HUDEP-2 (cell line): ENCODE measurements around the gene ITGB2.

Experiments
- DNase-seq, 76 experiments: peaks; one replicate each; lab custom pipeline; 2025; ENCODE audit not compliant: unreplicated experiment in 76 of 76; lab: John Stamatoyannopoulos, UW

Gene ITGB2

DNA sequence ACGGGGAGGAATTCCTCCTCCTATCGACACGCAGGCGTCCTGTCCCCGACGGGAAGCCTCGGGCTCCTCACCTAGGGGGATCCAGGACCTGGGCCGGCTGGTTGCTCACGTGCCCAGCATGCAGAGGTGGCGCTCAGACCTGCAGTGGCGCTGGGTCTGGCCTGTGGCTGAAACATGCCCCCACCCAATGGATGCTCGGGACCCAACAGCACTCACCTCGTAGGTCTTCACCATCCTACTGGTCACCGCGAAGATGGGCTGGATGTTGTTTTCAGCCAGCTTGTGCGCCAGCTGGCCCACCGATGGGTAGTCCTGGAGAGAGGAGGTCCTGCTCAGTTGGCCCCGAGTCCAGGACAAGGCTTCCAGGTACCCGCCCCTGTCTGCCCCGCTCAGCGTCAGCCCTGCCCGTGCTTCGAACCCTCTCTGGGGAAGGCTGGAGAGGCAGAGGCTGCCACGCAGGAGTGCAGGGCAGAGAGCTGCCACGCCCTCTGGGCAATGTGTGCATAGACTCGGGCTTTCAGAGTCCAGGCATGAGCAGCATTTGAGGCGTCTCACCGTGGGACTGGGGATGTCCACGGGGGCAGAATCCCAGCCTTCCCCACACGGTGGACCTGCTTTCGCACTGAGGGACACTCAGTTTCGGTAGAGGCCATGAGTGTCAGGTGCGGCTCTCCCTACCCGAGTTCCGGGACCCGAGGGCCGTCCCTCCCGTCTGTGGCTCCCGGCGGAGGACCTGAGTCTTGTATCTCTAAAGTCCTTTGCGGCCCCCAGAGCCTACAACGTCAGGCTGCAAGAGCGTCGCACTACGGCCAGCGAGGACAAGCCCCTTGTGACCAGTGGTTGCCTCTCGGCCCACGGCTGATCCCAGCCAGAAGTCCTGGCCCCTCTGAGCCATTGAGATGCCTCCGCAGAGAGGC lies 21.6 kb downstream of the ITGB2 start:
- no peak for DNase-seq

DNA sequence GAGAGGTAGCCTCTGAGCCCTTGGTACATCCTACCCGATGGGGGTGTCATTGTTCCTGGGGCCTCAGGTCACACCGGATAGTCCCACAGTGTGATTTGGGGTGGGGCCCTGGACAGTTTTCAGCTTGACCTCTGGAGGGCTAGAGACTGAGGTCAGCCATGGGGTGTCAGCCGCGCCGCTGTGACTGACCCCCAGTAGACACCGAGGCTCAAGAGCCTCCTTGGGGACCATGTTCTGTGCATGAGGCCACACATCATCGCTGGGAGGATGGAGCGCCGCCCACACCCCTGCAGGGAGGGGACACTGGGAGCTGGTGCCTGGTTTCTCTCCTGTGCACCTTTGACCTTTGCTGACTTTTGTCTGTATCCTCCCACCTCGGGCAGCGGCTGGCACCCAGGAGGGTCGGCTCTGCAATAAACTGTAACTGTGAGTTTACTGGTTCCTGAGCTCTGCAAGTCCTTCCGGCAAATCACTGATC lies 22.6 kb downstream of the ITGB2 start:
- DNase-seq, result no peak

DNA sequence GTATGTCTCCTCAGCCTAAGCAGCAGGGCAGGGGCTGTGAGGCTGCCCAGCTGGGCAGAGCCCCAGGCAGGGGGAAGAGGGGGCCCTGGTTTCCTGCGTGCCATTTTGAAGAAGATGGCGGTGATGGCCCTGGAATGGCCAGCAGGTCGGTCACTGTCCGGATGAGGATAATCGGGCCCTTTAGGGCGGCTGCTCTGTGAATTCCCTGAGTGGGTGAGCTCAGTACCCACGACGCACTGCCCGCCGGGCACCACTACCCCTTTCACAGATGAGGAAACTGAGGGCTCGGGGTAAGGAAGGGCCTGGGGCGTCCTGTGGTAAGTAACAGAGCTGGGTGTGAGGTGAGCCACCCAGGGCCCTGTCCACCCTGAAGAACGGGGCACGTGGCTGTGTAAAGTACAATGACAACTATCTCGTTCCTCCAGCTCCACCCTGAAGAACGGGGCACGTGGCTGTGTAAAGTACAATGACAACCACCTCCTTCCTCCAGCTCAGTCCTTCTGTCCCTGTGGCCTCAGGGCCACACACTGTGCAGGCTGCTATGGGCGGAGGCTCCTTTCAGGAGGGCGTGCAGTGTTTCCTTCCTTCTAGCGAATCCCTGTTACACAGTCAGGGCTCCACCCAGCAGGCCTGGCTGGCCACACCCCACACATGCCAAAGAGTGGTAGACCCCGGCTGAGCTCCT lies 23.2 kb downstream of the ITGB2 start:
- peak in 73 of 76 experiments; percentile 42 to 94 (median 81) for DNase-seq

DNA sequence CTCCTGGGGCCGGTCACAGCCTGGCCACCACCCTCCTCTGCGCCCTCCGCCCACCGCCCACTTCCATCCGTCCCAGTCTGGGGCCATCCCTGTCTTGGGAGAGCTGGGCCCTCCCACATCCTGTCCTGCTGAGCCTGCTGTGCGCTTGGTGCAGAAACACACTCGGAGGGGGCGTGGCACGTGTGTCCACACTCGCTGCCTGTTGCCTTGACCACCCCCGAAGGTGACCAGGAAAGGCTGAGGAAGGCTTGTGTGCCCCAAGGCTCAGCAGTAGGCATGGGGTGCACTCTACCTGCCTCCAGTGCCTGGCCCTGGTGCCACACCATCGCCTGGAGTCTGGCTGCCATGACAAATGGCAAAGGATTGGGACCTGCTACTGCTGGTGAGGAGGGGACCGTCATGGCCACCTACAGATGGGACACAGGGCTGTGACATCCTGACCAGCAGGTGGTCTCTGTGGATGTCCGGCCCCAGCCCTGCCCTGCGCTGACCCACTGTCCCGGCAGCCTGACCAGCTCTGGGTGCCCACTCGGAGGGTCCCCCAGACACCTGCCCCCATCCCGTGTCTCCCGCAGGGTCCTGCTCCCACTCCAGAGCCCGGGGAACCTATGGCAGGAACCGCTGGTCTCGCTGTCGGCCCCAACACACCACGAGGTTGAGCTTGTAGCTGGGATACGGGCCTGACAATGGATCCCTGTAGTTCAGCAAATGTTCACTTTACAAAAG lies 24.0 kb downstream of the ITGB2 start:
- DNase-seq, result no peak

DNA sequence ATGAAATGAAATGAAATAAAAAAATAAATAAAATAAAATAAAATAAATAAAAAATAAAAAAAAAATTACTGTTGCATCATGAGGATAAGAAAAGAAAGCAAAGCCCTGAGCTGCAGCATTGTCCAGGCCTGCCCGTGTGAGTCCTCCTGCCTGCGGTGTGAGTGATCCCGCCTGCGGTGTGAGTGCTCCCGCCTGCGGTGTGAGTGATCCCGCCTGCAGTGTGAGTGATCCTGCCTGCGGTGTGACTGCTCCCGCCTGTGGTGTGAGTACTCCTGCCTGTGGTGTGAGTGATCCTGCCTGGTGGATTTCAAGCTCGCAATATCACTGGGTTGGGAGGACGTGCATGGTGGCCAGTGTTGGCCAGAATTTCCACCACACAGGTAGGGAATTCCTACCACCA lies 24.8 kb downstream of the ITGB2 start:
- no peak for DNase-seq

DNA sequence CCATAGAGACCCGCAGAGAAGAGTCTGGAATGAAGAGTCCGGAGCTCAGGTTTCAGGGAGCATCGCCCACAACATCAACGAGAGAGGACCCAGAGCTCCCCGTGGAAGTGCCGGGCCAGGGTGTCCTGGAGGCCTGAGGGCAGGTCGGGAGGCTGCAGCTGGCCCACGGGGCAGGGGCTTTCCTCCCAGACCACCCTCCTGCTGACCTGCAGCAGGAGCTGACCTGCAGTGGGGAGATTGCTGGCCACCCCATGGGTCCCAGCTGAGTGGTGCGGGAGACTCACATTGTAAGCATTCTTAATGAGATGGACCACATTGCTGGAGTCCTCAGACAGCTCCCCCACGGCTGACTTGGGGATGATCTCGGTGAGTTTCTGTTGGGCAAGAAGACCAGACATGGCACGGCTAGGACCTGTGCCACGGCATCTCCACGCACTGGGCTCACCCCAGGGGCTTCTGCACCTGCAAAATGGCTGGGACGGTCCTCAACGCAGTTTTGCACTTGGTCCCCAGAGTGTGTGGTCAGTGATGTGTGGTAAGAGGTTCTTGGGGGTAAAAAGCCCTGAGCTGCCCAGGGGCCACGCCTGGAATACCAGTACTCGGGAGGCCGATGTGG lies 25.9 kb downstream of the ITGB2 start:
- no peak for DNase-seq

DNA sequence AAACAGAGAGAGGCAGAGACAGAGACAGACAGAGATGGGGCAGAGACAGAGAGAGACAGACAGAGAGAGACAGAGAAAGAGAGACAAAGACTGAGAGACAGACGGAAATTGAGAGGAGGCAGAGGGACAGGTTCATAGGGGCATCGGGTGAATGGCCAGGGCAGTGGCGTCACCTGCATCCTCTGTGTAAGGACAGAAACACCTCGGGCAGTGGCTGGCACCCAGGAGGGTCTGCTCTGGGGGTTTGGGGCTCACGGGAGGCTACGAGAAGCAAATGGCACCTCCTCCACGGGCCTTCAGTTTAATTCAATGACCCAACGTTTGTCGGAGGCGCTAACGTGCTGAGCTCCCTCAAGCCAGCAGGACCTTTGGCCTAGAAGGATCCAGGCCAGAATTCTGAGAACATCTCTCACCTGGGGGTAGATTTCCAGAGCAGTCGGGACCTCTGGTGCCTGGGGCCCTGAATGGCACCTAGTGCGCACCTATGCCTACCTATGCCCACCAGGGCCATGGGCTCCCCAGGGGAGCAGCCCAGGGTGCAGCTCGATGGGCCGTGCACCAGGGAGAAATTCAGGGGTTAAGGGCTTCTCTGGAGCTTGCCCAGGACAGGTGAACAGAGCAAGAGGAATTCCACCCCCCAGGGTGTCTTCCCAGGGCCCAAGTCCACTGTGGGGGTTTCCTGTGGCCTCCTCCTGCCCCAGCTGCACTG lies 26.6 kb downstream of the ITGB2 start:
- DNase-seq, result no peak

DNA sequence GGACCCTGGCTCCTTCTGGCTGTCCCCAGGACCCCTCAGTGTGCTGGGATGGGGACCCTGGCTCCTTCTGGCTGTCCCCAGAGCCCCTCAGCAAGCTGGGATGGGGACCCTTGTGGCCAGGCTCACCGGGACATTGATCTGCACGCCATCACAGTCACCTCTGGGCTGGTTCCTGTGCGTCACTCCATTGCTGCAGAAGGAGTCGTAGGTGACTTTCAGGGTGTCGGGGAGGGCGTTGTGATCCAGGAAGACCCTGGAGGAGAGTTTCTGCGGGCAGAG lies 27.5 kb downstream of the ITGB2 start:
- no peak for DNase-seq

DNA sequence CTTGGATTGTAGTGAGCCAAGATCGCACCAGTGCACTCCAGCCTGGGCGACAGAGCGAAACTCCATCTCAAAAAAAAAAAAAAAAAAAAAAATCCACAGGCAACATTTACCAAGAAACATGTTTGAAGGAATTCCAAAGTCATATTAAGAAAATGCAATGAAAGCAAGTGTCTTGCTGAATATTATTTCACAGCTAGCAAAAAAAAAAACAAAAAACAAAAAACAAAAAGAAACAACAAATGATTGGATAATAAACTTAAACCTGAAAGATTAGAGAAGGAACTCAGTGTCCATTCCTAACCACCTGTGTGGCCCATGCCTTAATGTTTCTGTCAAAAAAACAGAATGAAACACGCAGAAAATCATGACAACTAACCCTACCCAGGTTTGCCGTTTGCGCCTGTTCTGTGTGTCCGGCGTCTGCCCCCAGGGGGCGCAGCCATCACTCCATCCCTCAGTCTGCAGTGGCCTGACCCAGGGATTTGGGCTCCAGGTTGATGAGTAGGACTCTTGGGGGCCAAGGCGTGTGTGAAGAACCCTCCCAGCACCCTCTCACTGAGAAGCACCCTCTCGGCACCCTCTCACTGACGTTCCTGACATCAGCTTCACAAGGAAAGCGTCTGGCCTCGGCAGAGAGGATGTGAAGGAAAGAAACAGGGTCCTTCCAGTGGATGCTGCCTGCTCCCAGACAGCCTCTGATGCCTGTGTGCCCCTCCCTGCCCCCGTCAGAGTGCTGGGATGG lies 28.0 kb downstream of the ITGB2 start:
- DNase-seq, result peak in 67 of 76 experiments; percentile 18 to 86 (median 66)

DNA sequence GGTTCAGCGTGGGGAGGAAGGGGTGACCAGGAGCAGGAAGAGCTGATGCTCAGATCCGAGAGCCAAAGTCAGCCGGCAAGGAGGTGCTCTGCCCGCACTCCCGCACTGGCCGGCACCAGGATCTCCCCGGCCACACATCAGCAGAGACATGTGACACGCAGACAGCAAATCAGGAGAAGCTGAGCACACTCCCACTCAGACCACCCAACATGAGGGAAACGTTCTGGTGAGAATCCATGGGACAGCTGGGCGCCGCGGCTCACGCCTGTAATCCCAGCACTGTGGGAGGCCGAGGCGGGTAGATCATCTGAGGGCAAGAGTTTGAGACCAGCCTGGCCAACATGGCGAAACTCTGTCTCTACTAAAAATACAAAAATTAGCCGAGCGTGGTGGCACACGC lies 28.6 kb downstream of the ITGB2 start:
- DNase-seq, result no peak

DNA sequence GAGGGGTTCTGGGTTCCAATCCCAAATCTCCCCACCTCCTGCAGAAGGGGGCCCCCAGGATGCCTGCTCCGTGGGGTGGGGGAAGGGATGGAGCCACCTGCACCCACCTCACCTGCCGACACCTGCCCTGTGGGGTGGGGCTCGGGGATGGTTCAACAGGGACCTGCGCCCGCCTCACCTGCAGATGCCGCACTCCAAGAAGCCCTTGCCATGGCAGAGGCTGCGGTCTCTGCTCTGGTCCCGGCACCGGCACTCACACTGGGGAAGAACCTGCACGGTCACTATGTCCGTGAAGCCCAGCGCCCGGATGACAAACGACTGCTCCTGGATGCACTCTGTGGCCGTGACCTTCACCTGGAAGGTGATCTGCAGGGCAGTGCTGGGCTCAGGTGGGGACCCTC lies 29.1 kb downstream of the ITGB2 start:
- no peak for DNase-seq

DNA sequence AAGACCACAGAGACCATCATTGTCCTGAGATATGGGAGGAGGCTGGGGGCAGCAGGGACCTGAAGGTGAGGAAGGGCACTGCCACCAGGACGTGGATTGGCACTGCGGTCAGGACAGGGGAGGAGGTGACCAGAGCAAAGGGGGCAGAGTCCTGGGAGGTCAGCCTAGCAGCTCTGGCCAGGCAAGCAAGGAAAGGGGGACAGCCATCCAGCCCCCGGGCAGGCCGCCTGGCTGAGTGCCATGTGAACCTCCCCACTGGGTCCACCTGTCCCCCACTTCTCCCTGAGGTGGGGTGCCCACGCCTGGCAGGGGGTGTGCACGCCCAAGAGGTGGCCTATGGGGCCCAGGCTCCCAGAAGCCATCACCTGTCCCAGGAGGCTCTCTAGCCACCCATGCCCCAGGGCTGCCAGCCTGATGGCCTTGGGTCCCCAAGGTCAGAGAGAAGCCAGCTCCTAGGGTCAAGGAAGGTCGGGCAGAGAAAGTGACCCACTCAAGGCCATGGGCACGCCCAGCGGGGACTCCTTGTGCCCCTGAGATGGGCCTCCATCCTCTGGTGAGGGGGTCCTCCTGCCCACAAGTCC lies 29.6 kb downstream of the ITGB2 start:
- no peak for DNase-seq

DNA sequence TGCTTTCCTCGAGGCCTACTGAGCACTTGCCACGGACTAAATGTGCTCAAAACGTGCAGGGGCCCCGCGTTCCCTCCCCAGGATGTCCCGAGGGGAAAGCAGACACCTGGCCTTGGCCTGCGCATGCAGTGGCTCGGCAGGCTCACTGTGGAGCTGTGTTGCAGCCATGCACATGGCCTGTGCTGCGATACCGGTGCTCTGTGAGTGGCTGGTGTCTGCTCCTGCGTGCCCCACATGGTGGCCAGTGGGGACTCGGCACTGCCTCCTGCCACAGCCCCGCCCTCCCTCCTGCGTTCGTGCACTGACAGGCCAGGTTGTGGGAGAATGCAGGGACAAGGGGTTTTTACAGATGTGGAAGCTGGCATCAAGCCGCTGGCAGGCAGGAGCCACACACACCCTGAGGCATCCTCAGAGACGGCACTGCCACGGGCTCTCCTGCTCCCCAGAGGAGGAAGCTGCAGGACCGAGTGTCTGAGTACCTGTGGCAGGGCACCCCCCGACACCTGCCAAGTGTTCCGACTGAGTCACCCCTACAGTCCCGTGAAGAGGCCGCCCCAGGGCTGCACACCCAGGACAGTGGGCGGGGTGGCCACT lies 30.3 kb downstream of the ITGB2 start:
- DNase-seq, result no peak

DNA sequence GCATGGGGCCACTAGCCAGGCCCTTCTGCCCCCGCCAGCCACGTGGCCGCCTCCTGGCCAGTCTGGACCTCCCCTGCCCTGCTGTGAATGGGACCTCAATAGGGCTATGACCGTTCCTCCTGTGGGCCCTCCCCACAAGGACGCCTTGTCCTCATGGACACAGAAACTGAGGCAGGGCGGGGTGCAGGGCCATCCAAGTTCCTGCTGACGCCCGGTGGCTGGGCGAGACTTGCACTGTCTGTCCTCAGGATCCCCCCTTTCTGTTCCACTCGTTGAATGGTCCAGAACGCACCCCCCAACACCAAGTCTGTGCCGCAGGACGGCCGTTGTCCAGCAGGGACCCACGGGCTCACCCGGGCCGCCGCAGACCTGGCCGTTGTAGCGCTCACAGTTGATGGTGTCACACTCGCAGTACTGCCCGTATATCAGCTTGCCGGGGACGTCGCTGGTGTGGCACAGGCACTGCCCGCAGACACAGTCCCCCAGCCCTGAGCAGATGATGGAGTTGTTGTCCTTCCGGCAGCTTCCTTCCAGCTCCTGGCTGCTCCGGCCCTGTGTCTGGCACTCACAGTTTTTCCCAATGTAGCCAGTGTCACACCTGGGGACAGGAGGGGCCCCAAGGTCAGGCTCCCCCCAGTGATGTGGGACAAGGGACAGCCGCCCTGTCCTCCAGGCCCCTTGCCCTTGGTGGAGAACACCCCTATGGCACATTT lies 30.9 kb downstream of the ITGB2 start:
- no peak for DNase-seq

DNA sequence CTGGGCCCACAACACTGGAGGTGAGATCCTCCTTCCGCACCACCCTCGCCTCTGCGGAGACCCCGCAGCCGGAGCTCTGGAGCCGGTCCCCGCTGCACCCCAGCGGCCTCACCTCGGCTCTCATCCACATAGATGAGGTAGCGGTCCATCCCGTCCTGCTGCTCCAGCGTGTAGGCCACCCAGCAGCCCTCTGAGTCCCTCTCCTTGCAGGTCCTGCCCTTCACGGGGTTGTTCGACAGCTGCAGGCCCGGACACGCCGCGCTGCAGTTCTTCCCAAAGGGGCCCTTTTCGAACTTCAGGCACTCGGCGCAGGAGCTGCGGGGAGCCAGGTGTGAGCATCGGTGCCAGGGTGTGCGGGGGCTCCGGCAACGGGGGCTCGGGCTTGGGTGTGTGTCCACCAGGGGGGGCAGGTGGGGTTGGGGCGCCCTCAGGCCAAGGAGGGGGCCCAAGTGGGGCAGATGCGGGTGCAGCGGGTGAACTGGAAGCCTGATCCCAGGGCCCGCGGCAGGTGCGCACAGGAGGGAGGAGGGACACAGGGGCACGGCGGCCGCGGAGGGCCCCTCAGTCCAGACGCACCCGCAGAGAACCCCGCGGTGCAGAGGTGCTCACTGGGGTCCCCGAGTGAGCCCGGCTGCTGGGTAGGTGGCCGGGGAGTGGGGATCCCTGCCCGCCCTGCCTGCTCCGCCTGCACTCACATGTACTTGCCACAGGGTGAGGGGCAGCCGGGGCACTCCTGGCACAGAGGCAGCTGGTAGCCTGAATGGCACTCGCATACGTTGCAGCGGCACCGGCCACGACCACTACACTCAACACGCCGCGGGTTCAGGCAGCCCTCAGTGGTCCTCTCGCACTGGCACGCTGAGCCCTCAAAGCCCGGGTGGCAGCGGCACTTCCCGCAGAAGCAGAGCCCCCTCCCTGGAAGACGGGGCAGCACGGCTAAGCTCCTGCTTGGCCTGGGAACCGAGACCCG lies 31.8 kb downstream of the ITGB2 start:
- no peak for DNase-seq

DNA sequence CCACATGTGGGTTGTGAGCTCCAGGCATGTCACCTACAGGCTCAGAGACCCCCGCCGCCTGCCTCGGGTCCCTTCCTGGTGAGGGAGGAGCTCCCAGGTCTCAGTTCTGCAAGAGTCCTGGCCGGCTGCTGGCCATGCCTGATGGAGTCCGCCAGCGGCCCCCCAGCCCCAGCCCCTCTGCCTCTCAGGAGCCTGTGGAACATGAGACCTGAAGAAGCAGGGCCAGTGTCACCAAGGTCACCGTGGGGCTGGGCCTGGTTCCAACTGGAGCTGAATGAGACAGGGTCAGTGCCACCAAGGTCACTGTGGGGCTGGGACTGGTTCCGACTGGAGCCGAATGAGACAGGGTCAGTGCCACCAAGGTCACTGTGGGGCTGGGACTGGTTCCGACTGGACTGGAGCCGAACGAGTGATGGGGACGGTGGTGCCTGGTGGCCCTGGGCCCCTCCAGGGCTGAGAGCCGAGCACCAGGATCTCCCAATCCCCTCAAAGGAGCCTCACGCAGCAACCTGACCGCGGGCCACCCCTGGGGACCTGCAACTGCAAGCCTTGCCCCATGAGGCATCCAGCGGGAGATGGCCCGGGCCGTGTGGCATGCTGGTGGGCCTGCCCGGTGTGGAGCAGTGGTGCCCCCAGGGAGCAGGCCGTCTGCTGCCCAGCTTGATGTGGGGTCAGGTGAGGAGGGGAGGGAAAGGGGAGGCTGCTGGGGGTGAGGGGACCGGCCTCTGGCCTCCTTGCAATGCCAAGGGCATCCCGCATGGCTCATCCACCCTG lies 32.7 kb downstream of the ITGB2 start:
- no peak for DNase-seq
